GM21367 (cell line): ENCODE results near the gene COPZ1.

ENCODE experiments used
- ATAC-seq: cut with Tn5 transposase; IDR thresholded peaks from one replicate; pipeline ENCODE4 v1.9.1; 2021; ENCODE audit not compliant: unreplicated experiment

COPZ1 gene

GRCh38 chr12:54376596-54376995, 51.7 kb downstream of the COPZ1 start:
- no peak for ATAC-seq

GRCh38 chr12:54377007-54377406, 52.1 kb downstream of the COPZ1 start:
- no peak for ATAC-seq

GRCh38 chr12:54377797-54378515, 53.0 kb downstream of the COPZ1 start:
- ATAC-seq = no peak

- no peak for ATAC-seq
Observed at GRCh38 chr12:54378796-54379397, 54.0 kb downstream of the COPZ1 start.

- peak; percentile 65 for ATAC-seq
Observed at GRCh38 chr12:54379398-54380201, 54.7 kb downstream of the COPZ1 start.

- ATAC-seq = no peak
Observed at GRCh38 chr12:54381136-54381535, 56.2 kb downstream of the COPZ1 start.

GRCh38 chr12:54383041-54383609, 58.2 kb downstream of the COPZ1 start:
- ATAC-seq = no peak

GRCh38 chr12:54384591-54385041, 59.7 kb downstream of the COPZ1 start, which contains the start of gene ZNF385A:
Gene ZNF385A, minus strand, starts transcription at chr12:54384733. Its CDS starts 219 bp downstream, at chr12:54384514.
- no peak for ATAC-seq

GRCh38 chr12:54385251-54385914, 60.5 kb downstream of the COPZ1 start:
- ATAC-seq = peak; percentile 67

- ATAC-seq = no peak
Observed at GRCh38 chr12:54386403-54387113, 61.6 kb downstream of the COPZ1 start.

- ATAC-seq = no peak
Observed at GRCh38 chr12:54387114-54387467, 62.2 kb downstream of the COPZ1 start.

GRCh38 chr12:54388237-54389133, 63.6 kb downstream of the COPZ1 start:
- no peak for ATAC-seq

GRCh38 chr12:54389134-54389508, 64.2 kb downstream of the COPZ1 start:
- no peak for ATAC-seq

- ATAC-seq = no peak
Observed at GRCh38 chr12:54389607-54390175, 64.8 kb downstream of the COPZ1 start.

GRCh38 chr12:54390176-54390667, 65.3 kb downstream of the COPZ1 start:
- ATAC-seq = no peak

- ATAC-seq = no peak
Observed at GRCh38 chr12:54390668-54391551, 66.0 kb downstream of the COPZ1 start.

- ATAC-seq = no peak
Observed at GRCh38 chr12:54392485-54393206, 67.7 kb downstream of the COPZ1 start.
